Measurements from ENCODE around the gene ZNF777.

ZNF777 gene

DNA sequence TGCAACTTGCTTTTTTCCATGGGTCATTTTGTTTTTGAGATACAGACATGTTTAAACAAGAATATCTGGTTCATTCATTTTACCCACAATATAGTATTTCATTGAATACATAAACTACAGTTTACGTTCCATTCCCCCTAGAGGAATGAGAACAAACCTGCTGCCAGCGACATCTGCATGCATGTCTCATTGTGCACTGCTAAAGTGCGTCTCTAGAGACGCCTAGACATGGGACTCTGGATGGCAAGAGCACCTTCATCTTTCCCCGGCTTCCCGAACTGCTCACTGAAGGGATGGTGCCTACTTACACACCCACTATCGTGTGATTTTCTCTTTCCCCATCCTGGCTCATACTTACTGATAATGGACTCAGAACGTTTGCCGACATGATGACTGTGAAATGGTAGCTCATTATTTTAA, 1.2 kb upstream of the ZNF777 start:
- H3K27ac ChIP-seq (ENCODE audit: extremely low read depth, low read depth, low read length), result no peak overlapping the region
- POLR2A ChIA-PET, result no interaction called here
- no peaks in the 10 kb centered on the region for H3K9me3 ChIP-seq (ENCODE audit: control insufficient read depth, insufficient read depth, low read depth, low read length)
- CTCF ChIA-PET, result no interaction called here
- H3K4me3 ChIP-seq (ENCODE audit: low read depth, low read length), result no peak overlapping the region
- no peaks in the 10 kb centered on the region for H3K4me1 ChIP-seq (ENCODE audit: control insufficient read depth, insufficient read depth, low read length)
- H3K36me3 ChIP-seq (ENCODE audit: control insufficient read depth in 2 of 2, insufficient read depth in 1 of 2, low read length in 2 of 2), result peaks cover 0 to under 1% of the 10 kb centered on the region in 2 experiments; a peak in 1 of 3 replicates
- no peak for TF ChIP-seq PRDM6 (tag by site-specific recombination; IDR thresholded peaks at IDR 0.05)
- TF ChIP-seq, protein P1, sequence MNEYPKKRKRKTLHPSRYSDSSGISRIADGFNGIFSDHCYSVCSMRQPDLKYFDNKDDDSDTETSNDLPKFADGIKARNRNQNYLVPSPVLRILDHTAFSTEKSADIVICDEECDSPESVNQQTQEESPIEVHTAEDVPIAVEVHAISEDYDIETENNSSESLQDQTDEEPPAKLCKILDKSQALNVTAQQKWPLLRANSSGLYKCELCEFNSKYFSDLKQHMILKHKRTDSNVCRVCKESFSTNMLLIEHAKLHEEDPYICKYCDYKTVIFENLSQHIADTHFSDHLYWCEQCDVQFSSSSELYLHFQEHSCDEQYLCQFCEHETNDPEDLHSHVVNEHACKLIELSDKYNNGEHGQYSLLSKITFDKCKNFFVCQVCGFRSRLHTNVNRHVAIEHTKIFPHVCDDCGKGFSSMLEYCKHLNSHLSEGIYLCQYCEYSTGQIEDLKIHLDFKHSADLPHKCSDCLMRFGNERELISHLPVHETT (tag by site-specific recombination; IDR thresholded peaks at IDR 0.05), result no peak
- TF ChIP-seq ZNF544 (tag by site-specific recombination; IDR thresholded peaks at IDR 0.05), result no peak
- no peak for TF ChIP-seq TSHZ1 (tag by site-specific recombination; IDR thresholded peaks at IDR 0.05; ENCODE audit: borderline replicate concordance)
- TF ChIP-seq HIC1 (tag by site-specific recombination; IDR thresholded peaks at IDR 0.05), result no peak
- TF ChIP-seq ZNF48 (tag by site-specific recombination; IDR thresholded peaks at IDR 0.05), result no peak
- no peak for TF ChIP-seq ZFP41 (tag by site-specific recombination; IDR thresholded peaks at IDR 0.05; ENCODE audit: borderline replicate concordance)
- no peak for TF ChIP-seq MEIS1 (CRISPR knock-in tag; IDR thresholded peaks at IDR 0.05; ENCODE audit: borderline replicate concordance)
- TF ChIP-seq FEZF1 (tag by site-specific recombination; IDR thresholded peaks at IDR 0.05), result no peak
- no peak for TF ChIP-seq ZNF626 (tag by site-specific recombination; IDR thresholded peaks at IDR 0.05)
- TF ChIP-seq KLF8 (tag by site-specific recombination; IDR thresholded peaks at IDR 0.05), result no peak
- no peak for TF ChIP-seq ZNF707 (tag by site-specific recombination; IDR thresholded peaks at IDR 0.05)
- TF ChIP-seq ZBTB44 (tag by site-specific recombination; IDR thresholded peaks at IDR 0.05), result no peak
- TF ChIP-seq ZNF704 (tag by site-specific recombination; IDR thresholded peaks at IDR 0.05), result no peak
- TF ChIP-seq, protein P2, sequence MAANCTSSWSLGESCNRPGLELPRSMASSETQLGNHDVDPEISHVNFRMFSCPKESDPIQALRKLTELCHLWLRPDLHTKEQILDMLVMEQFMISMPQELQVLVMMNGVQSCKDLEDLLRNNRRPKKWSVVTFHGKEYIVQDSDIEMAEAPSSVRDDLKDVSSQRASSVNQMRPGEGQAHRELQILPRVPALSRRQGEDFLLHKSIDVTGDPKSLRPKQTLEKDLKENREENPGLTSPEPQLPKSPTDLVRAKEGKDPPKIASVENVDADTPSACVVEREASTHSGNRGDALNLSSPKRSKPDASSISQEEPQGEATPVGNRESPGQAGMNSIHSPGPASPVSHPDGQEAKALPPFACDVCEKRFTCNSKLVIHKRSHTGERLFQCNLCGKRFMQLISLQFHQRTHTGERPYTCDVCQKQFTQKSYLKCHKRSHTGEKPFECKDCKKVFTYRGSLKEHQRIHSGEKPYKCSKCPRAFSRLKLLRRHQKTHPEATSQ (tag by site-specific recombination; IDR thresholded peaks at IDR 0.05), result no peak
